Measurements from ENCODE around the gene ADAM11. TPM values are rescaled to one million over a fixed set of nuclear protein-coding genes. Genes with fewer than 3 reads are reported as not detected.
"Not testable (repeated sequence)": the region's sequence is repeated elsewhere in the genome, so short reads cannot be mapped to it uniquely, and the experiment has no call there.

ADAM11 gene
- total RNA-seq, 6 donors from 2014 or later = 0.15 to 1.0 (median 0.20) TPM; not detected in 1

GRCh38 chr17:44734272-44734671, 24.5 kb upstream of the ADAM11 start:
- ATAC-seq (ENCODE audit: low FRiP score in 2 of 2) (no peak), DNase-seq (no peak)
- no peaks in the 10 kb centered on the region for H3K27me3 ChIP-seq
- 80 to 91% methylated on average over 2 of the region's 2 CpGs for WGBS, 2 donors
- no peaks in the 10 kb centered on the region for H3K9me3 ChIP-seq
- H3K36me3 ChIP-seq = peaks cover 0 to 14% (median 6%) of the 10 kb centered on the region in 4 donors
- no peak overlapping the region for H3K27ac ChIP-seq
- no peak for TF ChIP-seq POLR2A (IDR thresholded peaks at IDR 0.05)
- no peaks in the 10 kb centered on the region for H3K4me1 ChIP-seq
- H3K4me3 ChIP-seq = no peak overlapping the region

- WGBS, 2 donors = 72 to 79% methylated on average over 7 to 12 of the region's 12 CpGs
- ATAC-seq (ENCODE audit: low FRiP score in 2 of 2) (no peak), DNase-seq (no peak)
- H3K9me3 ChIP-seq = no peaks in the 10 kb centered on the region
- TF ChIP-seq POLR2AphosphoS5 (IDR thresholded peaks at IDR 0.05) (no peak), POLR2A (IDR thresholded peaks at IDR 0.05) (no peak), EP300 (IDR thresholded peaks at IDR 0.05) (no peak), CTCF (IDR thresholded peaks at IDR 0.05) (no peak)
- no peak overlapping the region for H3K27ac ChIP-seq
- H3K4me3 ChIP-seq = no peak overlapping the region
- H3K36me3 ChIP-seq = peaks cover 0 to 11% (median 3%) of the 10 kb centered on the region in 4 donors
- no peaks in the 10 kb centered on the region for H3K27me3 ChIP-seq
- H3K4me1 ChIP-seq = no peaks in the 10 kb centered on the region
Observed at GRCh38 chr17:44736551-44737240, 22.1 kb upstream of the ADAM11 start.

GRCh38 chr17:44738214-44738906, 20.4 kb upstream of the ADAM11 start:
- DNase-seq (no peak), ATAC-seq (ENCODE audit: low FRiP score in 2 of 2) (no peak)
- Histone ChIP-seq H3K27ac (no peak overlapping the region), H3K4me1 (no peaks in the 10 kb centered on the region), H3K9me3 (no peaks in the 10 kb centered on the region), H3K36me3 (peaks cover 0 to 7% (median 3%) of the 10 kb centered on the region in 4 donors), H3K4me3 (no peak overlapping the region), H3K27me3 (no peaks in the 10 kb centered on the region)
- TF ChIP-seq POLR2A (IDR thresholded peaks at IDR 0.05) (no peak), POLR2AphosphoS5 (IDR thresholded peaks at IDR 0.05) (no peak), EP300 (IDR thresholded peaks at IDR 0.05) (no peak), CTCF (IDR thresholded peaks at IDR 0.05) (no peak)
- WGBS, 2 donors = 77 to 89% methylated on average over 3 of the region's 3 CpGs

- H3K9me3 ChIP-seq = no peaks in the 10 kb centered on the region
- no peaks in the 10 kb centered on the region for H3K4me1 ChIP-seq
- TF ChIP-seq POLR2A (IDR thresholded peaks at IDR 0.05) = no peak
- no peak for TF ChIP-seq POLR2AphosphoS5 (IDR thresholded peaks at IDR 0.05)
- no peak for TF ChIP-seq EP300 (IDR thresholded peaks at IDR 0.05)
- TF ChIP-seq CTCF (IDR thresholded peaks at IDR 0.05) = no peak
- peaks cover 0 to 7% (median 3%) of the 10 kb centered on the region in 4 donors for H3K36me3 ChIP-seq
- 95 to 97% methylated on average over 8 of the region's 8 CpGs for WGBS, 2 donors
- no peaks in the 10 kb centered on the region for H3K27me3 ChIP-seq
- H3K27ac ChIP-seq = no peak overlapping the region
- no peak overlapping the region for H3K4me3 ChIP-seq
- ATAC-seq (ENCODE audit: low FRiP score in 2 of 2) (no peak), DNase-seq (no peak)
Observed at GRCh38 chr17:44741316-44741715, 17.5 kb upstream of the ADAM11 start.

- DNase-seq (no peak), ATAC-seq (ENCODE audit: low FRiP score in 2 of 2) (no peak)
- peaks cover 0 to 35% (median 7%) of the 10 kb centered on the region in 4 donors for H3K36me3 ChIP-seq
- no peak overlapping the region for H3K27ac ChIP-seq
- H3K4me3 ChIP-seq = no peak overlapping the region
- H3K4me1 ChIP-seq = no peaks in the 10 kb centered on the region
- no peaks in the 10 kb centered on the region for H3K9me3 ChIP-seq
- TF ChIP-seq CTCF (IDR thresholded peaks at IDR 0.05) (no peak), POLR2AphosphoS5 (IDR thresholded peaks at IDR 0.05) (no peak), POLR2A (IDR thresholded peaks at IDR 0.05) (no peak), EP300 (IDR thresholded peaks at IDR 0.05) (no peak)
- no peaks in the 10 kb centered on the region for H3K27me3 ChIP-seq
- 89 to 91% methylated on average over 1 of the region's 1 CpG for WGBS, 2 donors
Observed at GRCh38 chr17:44745301-44745700, 13.5 kb upstream of the ADAM11 start.

- H3K27ac ChIP-seq; H3K9me3 ChIP-seq; H3K4me1 ChIP-seq; H3K4me3 ChIP-seq; DNase-seq; H3K27me3 ChIP-seq; ATAC-seq (ENCODE audit: low FRiP score in 2 of 2): not testable (repeated sequence)
- H3K36me3 ChIP-seq = peaks cover 0 to 38% (median 7%) of the 10 kb centered on the region in 4 donors
- WGBS, 2 donors = 93 to 95% methylated on average over 5 of the region's 5 CpGs
Observed at GRCh38 chr17:44745738-44746137, 13.1 kb upstream of the ADAM11 start.
